Liver (tissue), 9 donors: ENCODE measurements around the gene LRP11. TPM values are rescaled to one million over a fixed set of nuclear protein-coding genes. Genes with fewer than 3 reads are reported as not detected.

Experiments used
- DNase-seq: peaks from one replicate; pipeline ENCODE4 v3.0.0-alpha.2; 2017; ENCODE audit warnings: low spot score
- H3K27ac ChIP-seq, 2 donors: one replicate each; pipeline ENCODE4 v1.7.0; 2013; ENCODE audit warnings: inconsistent platforms in 2 of 2, low read length in 2 of 2, control low read depth in 1 of 2, low read depth in 1 of 2, mild to moderate bottlenecking in 1 of 2
- H3K27me3 ChIP-seq, 4 donors: one replicate each; pipeline versions ENCODE4 v1.6.1 to v1.7.0; 2013; ENCODE audit warnings: low read length in 3 of 4, inconsistent platforms in 1 of 4, mild to moderate bottlenecking in 1 of 4, moderate library complexity in 1 of 4; ENCODE audit not compliant: control insufficient read depth in 4 of 4, insufficient read depth in 4 of 4
- H3K36me3 ChIP-seq, 4 donors: one replicate each; pipeline versions ENCODE4 v1.6.1 to v1.7.0; 2013; ENCODE audit warnings: low read length in 3 of 4, mild to moderate bottlenecking in 3 of 4, low read depth in 1 of 4, moderate library complexity in 1 of 4; ENCODE audit not compliant: control insufficient read depth in 4 of 4, insufficient read depth in 3 of 4
- H3K4me1 ChIP-seq, 4 donors: one replicate each; pipeline versions ENCODE4 v1.6.1 to v1.7.0; 2013; ENCODE audit warnings: low read length in 3 of 4, mild to moderate bottlenecking in 3 of 4, moderate library complexity in 1 of 4; ENCODE audit not compliant: control insufficient read depth in 4 of 4, insufficient read depth in 4 of 4
- H3K4me3 ChIP-seq, 3 donors: one replicate each; pipeline versions ENCODE4 v1.6.1 to v1.7.0; 2013; ENCODE audit warnings: low read length in 3 of 3, control low read depth in 1 of 3, low read depth in 1 of 3, mild to moderate bottlenecking in 1 of 3
- H3K9ac ChIP-seq, 2 donors: one replicate each; pipeline ENCODE4 v1.7.0; 2013; ENCODE audit warnings: low read length in 2 of 2, mild to moderate bottlenecking in 2 of 2, moderate library complexity in 2 of 2, control low read depth in 1 of 2, low read depth in 1 of 2
- H3K9me3 ChIP-seq, 4 donors: one replicate each; pipeline versions ENCODE4 v1.6.1 to v1.7.0; 2013; ENCODE audit warnings: low read length in 3 of 4; ENCODE audit not compliant: control insufficient read depth in 4 of 4
- ATF3 ChIP-seq: IDR thresholded peaks from 2 replicates; pipeline ENCODE4 v1.6.1; 2016; ENCODE audit warnings: antibody characterized with exemption
- CTCF ChIP-seq: fragments of 150-350 bp; IDR thresholded peaks from 2 replicates; pipeline ENCODE4 v1.5.1; 2017; ENCODE audit warnings: improper control_type of control experiment, low read depth, low read length; ENCODE audit not compliant: missing input control
- FOXA1 ChIP-seq: IDR thresholded peaks from 2 replicates; pipeline ENCODE4 v1.6.1; 2016; ENCODE audit warnings: antibody characterized with exemption
- FOXA2 ChIP-seq: IDR thresholded peaks from 2 replicates; pipeline ENCODE4 v1.6.1; 2016; ENCODE audit warnings: antibody characterized with exemption
- GABPA ChIP-seq, 2 donors: IDR thresholded peaks in 1 of 2; conservative IDR thresholded peaks in 1 of 2; 2 replicates each; pipeline ENCODE4 v1.6.1; 2016; ENCODE audit warnings: antibody characterized with exemption in 2 of 2, mild to moderate bottlenecking in 1 of 2, moderate library complexity in 1 of 2
- HNF4A ChIP-seq, 2 donors: conservative IDR thresholded peaks; 2 replicates each; pipeline ENCODE4 v1.6.1; 2016; ENCODE audit warnings: antibody characterized with exemption in 2 of 2, mild to moderate bottlenecking in 2 of 2
- JUND ChIP-seq, 2 donors: IDR thresholded peaks; 2 replicates each; pipeline ENCODE4 v1.6.1; 2016; ENCODE audit warnings: antibody characterized with exemption in 2 of 2
- NR2F2 ChIP-seq: IDR thresholded peaks from 2 replicates; pipeline ENCODE4 v1.6.1; 2016; ENCODE audit warnings: antibody characterized with exemption
- RAD21 ChIP-seq, 2 donors: IDR thresholded peaks; 2 replicates each; pipeline ENCODE4 v1.6.1; 2016; ENCODE audit warnings: antibody characterized with exemption in 2 of 2, mild to moderate bottlenecking in 2 of 2
- REST ChIP-seq: IDR thresholded peaks from 2 replicates; pipeline ENCODE4 v1.6.1; 2016; ENCODE audit warnings: antibody characterized with exemption, mild to moderate bottlenecking
- RXRA ChIP-seq, 2 donors: IDR thresholded peaks; 2 replicates each; pipeline ENCODE4 v1.6.1; 2017 to 2018; ENCODE audit warnings: antibody characterized with exemption in 2 of 2, mild to moderate bottlenecking in 1 of 2
- SP1 ChIP-seq: IDR thresholded peaks from 2 replicates; pipeline ENCODE4 v1.6.1; 2018; ENCODE audit warnings: antibody characterized with exemption, mild to moderate bottlenecking
- TAF1 ChIP-seq: conservative IDR thresholded peaks from 2 replicates; pipeline ENCODE4 v1.6.1; 2016; ENCODE audit warnings: antibody characterized with exemption, mild to moderate bottlenecking
- YY1 ChIP-seq: IDR thresholded peaks from 2 replicates; pipeline ENCODE4 v1.6.1; 2016; ENCODE audit warnings: antibody characterized with exemption, mild to moderate bottlenecking
- WGBS: extraction: QIAGEN DNeasy Blood & Tissue Kit; methylation state at CpG from one replicate; pipeline ENCODE4 v1.1.7; 2013; 5-methylcytosine and 5-hydroxymethylcytosine counted together
- polyA plus RNA-seq, 2 donors: library from polyadenylated mRNA; stranded (reverse) in 1 of 2; unstranded in 1 of 2; fragments of 200-250 nt in 1 of 2; fragments of >200 nt in 1 of 2; fragmentation: Nextera tagmentation in 1 of 2; extraction: Ambion mirVana in 1 of 2; gene quantifications; one replicate each; pipeline versions ENCODE4 v1.2.1 to v1.2.3, GENCODE V29; 2013 to 2015
- total RNA-seq, 2 donors: library from RNA; depleted of rRNA; stranded (reverse); fragments of >200 nt; gene quantifications; one replicate each; pipeline ENCODE4 v1.2.3, GENCODE V29; 2014
- TF ChIP-seq, protein P1 (sequence below): IDR thresholded peaks from 2 replicates; pipeline ENCODE4 v1.6.1; 2016; ENCODE audit warnings: antibody characterized with exemption
- TF ChIP-seq, protein P2 (sequence below): IDR thresholded peaks from 2 replicates; pipeline ENCODE4 v1.6.1; 2016; ENCODE audit warnings: antibody characterized with exemption
- donor health status: healthy.
- donor health status: healthy.
- donor health status: healthy.
- donor health status: healthy.
- donor health status: healthy.

LRP11 gene
- total and polyA plus RNA-seq, 4 donors = 3.4 to 13.3 (median 6.0) TPM

DNA sequence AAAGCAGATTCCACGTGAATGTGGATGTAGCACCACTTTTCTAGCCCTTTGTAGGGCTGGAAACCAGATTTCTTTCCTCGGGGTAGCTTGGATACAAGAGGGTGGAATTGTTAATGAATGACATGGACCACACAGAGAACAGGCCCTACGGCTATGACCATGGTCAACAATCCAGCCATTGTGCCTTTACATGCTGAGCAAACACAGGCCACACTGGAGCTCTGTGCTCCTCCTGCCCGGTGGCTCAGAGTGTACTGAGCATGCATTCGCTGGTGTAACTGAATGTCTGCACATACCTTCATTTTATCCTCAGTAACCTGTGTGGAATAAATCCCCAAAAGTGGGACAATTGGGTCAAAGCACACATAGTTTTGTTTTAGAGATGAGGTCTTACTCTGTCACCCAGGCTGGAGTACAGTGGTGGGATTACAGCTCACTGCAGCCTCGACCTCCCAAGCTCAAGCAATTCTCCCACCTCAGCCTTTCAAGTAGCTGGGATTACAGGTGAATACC, 32.8 kb downstream of the LRP11 start:
- H3K36me3 ChIP-seq = peaks cover 0 to 10% (median 2%) of the 10 kb centered on the region in 4 donors
- no peaks in the 10 kb centered on the region for H3K27me3 ChIP-seq
- DNase-seq = no peak
- WGBS = 87% methylated on average over 6 of the region's 6 CpGs
- no peak overlapping the region for H3K27ac ChIP-seq
- no peak overlapping the region for H3K9ac ChIP-seq
- H3K9me3 ChIP-seq = no peaks in the 10 kb centered on the region
- H3K4me3 ChIP-seq = no peak overlapping the region
- TF ChIP-seq ATF3 (no peak), REST (no peak), RAD21 (IDR thresholded peaks at IDR 0.05) (no peak), GABPA (IDR thresholded peaks at IDR 0.05 in 1 of 2, conservative IDR thresholded peaks at IDR 0.05 in 1 of 2) (no peak), SP1 (no peak), HNF4A (conservative IDR thresholded peaks at IDR 0.05) (no peak), YY1 (no peak), FOXA2 (no peak), CTCF (no peak), NR2F2 (no peak), FOXA1 (no peak), TAF1 (no peak), JUND (IDR thresholded peaks at IDR 0.05) (no peak), RXRA (IDR thresholded peaks at IDR 0.05) (no peak)
- TF ChIP-seq, protein P1, sequence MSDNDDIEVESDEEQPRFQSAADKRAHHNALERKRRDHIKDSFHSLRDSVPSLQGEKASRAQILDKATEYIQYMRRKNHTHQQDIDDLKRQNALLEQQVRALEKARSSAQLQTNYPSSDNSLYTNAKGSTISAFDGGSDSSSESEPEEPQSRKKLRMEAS = no peak
- TF ChIP-seq, protein P2, sequence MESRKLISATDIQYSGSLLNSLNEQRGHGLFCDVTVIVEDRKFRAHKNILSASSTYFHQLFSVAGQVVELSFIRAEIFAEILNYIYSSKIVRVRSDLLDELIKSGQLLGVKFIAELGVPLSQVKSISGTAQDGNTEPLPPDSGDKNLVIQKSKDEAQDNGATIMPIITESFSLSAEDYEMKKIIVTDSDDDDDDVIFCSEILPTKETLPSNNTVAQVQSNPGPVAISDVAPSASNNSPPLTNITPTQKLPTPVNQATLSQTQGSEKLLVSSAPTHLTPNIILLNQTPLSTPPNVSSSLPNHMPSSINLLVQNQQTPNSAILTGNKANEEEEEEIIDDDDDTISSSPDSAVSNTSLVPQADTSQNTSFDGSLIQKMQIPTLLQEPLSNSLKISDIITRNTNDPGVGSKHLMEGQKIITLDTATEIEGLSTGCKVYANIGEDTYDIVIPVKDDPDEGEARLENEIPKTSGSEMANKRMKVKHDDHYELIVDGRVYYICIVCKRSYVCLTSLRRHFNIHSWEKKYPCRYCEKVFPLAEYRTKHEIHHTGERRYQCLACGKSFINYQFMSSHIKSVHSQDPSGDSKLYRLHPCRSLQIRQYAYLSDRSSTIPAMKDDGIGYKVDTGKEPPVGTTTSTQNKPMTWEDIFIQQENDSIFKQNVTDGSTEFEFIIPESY = no peak
- H3K4me1 ChIP-seq = no peaks in the 10 kb centered on the region
